DMS153 (cell line): ENCODE results near the gene CYP8B1.

Experiments used
- DNase-seq: peaks from one replicate; lab custom pipeline; 2025; lab: John Stamatoyannopoulos, UW

Gene CYP8B1

DNA sequence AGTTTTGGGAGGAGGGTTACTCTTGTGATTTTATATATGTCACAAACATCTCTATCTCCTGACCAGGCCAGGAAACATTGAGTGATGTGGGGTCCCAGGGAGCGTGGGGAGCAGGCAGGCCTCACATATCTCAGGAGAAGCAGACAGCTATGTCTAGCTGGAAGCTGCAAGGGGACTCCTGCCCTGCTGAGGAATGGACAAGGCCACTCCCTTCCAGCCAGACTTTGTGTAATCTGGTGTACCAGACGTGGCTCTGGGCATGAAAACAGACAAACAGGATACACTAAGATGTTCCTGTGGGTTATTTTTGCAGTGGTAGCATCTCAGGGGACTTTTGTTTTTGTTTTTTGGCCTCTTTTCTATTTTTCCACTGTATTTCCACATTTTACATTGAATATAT lies 23.2 kb downstream of the CYP8B1 start:
- no peak for DNase-seq

DNA sequence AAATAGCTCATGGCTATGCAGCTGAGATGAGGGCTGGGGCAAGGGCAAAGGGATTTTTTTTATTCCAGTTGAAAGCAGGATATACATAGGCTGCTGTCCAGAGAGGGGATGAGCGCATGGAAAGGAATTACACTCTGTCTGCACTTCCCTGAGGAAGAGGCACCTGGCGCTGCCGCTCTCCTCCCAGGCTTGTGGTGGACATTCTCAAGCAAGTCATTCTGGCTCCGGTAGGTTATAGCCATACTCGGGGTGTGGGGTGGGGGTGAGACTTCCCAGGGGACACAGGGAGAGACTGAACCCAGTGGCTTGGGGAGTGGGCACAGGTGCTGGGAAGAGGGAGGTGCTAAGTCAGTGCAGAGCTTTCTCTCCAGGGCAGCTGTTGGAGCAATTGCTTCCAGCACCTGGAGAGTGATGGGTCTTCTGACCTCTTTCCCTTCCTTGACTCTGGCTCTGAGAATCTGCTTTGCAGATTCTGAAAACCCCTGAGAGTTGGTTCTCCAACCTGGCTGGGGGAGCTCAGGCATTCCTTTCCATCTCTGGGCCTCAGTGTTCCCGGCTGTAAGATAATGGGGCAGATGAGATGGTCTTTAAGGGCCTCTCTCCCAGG lies 24.3 kb downstream of the CYP8B1 start:
- DNase-seq = no peak

DNA sequence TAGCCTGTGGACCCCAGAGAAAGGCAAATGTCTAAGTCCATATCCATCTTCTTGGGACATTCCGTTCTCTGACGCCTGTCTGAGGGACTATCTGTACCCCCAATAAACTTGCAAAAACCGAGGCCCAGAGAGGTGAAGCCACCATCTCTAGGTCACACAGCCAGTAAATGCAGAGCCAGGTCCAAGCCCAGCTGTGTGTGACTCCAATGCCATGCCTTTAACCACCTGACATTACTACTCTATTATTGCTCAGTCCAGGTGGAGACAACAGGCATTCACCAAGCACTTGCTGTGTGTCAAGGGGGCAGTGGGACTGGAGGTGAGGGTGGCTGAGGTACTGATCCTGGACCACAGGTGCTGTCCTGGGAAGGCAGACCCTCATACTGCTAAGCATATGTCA lies 25.4 kb downstream of the CYP8B1 start:
- DNase-seq = no peak

DNA sequence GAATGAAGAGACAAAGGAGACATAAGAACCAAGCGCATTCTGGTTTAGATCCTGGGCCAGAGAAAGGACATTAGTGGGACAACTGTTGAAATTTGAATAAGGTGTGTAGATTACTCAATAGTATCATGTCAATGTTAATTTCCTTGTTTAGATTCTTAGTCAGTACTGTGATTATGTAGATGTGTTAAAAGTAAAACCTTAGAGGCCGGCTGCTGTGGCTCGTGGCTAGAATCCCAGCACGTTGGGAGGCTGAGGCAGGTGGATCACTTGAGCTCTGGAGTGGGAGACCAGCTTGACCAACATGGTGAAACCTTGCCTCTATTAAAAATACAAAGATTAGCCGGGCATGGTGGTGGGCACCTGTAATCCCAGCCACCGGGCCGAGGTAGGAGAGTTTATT lies 26.7 kb downstream of the CYP8B1 start:
- DNase-seq = no peak

DNA sequence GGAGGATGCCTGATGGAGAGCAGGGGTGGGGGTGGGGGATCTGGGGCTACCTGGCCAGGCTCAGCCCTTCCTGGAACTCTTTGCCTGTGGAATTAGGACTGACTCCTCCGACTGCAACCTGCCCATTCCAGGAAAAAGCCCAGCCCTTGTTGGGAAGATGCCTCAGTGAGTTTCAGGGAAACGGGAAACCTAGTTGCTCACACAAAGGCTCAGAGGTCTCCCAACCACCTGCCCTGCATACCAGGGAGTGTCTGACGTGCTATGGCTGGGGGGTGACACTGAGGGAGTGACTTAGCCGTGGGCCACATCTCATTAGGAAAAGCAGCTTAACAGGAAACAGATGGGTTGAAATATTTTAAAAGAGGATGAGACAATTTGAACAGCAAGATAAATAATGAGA lies 27.9 kb downstream of the CYP8B1 start:
- DNase-seq = no peak

DNA sequence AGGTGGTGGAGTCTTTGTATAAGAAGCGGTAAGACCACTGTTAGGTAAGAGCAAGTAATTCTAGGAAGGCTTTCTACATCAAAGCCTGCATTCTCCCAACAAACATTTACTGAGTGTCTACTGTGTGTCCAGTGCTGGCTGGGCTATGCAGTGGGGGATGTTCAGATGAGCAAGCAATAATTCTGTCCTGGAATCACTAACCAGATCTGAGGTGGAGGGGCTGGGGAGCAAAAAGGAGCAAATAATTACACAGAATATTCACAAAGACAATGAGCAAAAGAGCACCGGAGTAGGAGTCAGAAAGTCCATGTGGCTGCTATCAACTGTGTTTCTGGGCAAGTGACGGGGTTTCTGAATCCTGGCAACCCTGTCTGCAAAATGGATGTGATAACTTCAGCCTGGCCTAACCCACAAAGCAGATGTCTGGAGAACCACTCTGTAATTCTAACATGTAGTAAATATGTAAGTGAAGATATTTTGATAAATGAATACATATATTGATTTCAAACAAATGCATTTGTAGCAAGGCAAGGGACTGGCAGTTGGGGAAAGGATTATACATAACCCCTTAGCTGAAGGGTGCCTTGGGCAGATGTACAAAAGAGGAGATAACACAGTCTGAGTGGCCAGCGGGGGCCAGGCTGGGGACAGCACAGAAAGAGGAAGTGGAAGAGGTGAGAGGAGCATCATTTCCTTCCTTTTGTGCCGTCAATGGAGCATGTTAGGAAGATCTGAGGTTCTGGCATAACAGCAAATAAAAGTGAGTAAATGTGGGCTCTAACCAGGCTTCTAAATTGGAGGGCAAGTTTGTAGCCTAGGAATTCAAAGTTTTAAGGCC lies 28.8 kb downstream of the CYP8B1 start:
- DNase-seq = no peak

DNA sequence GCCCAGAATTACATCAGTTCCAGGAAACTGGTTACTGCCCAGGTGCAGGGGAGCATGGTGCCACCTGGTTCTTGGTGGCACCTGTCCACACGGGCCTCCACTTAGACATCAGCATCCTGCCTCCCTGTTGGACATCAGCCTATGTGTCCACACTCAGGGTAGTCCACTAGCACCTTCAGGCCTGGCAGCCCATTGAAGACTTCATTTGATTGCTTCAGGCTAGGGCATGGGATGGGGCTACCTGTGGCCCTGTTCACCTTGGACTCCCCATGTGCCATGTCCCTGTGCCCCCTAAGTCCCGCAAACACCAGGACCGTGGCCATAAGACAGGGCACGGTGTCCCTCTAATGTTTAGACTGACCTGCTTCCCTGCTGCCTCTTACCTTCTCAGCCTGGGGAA lies 30.9 kb downstream of the CYP8B1 start:
- no peak for DNase-seq

DNA sequence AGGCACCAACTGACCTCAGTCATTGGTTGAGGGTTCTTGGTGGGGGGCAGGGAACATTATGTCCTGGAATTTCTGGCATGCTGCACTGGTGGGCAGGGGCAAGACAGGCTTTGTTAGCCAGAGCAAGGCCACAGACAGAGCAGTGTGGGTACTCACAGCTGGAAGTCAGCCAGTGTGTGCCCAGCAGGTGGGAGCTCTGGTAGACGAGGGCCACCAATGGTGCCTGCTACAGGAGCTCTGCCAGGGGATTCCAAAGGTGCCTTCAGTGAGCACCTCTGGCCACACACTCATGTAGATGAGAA lies 31.3 kb downstream of the CYP8B1 start:
- no peak for DNase-seq

DNA sequence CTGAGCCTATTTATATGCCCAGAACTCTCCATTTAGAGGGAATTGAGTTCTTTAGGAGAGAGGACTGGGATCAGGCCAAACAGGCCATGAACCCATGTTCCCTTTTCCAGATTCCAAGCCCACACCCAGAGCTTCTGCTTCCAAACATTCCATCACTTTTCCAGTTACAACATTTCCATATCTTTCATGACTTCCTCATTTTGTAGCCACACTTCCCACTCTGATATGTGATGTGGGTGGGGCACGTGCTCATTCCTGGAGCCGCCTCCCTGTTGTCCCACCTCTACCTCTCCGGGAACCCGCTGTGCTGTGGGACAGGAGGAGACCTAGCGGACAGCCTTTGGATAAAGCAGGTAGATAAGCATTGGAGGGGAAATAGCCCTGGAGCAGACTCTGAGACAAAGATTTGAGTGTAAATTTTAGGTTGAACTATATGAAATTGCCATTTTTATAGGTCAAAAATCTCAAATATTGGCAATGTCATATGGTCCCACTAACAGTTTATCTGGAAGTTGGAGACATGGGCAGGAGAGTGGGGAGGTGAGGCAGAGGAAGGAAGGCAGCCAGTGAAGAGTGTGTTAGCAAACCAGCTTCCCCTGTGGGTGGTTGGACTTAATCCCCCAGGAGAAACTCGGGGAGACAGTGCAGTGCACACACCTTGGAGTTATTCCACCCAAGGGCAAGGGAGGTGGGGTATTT lies 31.8 kb downstream of the CYP8B1 start:
- DNase-seq = no peak

DNA sequence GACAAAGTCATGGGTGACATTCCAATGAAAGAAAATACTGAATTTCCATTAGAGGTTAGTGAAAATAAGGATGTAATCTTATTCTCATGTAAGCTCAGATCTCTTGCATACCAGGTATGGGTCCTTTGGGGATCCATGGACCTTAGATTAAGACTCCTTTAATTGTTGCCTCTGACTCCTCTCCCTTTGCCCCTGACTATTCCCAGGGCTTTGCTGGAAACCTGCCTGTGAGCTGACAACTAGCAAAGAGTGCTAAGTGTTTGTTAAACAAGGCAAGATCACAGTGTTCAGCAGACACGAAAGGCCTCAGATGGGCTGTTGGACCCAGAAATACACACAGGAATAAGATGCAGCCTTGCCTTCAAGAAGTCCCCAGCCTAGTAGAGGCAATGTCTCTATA lies 34.3 kb downstream of the CYP8B1 start:
- DNase-seq = no peak

DNA sequence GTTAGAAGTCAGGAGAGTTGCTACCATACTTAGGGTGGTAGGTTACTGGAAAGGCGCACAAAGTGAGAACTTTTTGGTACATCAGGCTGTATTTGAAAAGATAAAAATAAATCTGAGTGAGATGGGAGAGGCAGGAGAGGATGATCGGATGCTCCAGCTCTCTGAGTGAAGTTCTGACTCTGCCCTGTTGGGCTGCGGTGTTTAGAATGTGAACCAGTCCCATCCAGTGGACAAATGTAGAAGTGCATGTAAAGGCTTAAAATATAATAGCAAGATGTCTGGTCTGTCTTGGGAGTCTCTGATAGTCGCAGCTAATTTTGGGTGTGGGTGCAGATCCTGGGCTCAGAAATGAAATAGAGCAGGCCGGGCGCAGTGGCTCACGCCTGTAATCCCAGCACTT lies 36.1 kb downstream of the CYP8B1 start:
- DNase-seq = no peak

DNA sequence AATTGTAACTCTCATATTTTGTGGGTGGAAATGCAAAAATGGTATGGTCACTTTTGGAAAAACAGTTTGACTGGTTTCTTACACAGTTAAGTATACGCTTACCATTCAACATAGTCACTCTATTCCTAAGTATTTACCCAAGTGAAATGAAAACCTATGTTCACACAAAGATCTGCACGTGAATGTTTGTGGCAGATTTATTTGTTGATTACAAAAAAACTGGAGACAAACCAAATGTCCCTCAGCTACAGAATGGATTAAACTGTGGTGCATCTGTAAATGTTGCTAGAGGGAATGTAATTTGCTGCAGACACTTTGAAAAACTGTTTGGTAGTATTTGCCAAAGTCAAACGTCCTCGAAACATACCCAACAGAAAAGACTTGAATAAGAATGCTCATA lies 37.1 kb downstream of the CYP8B1 start:
- no peak for DNase-seq

DNA sequence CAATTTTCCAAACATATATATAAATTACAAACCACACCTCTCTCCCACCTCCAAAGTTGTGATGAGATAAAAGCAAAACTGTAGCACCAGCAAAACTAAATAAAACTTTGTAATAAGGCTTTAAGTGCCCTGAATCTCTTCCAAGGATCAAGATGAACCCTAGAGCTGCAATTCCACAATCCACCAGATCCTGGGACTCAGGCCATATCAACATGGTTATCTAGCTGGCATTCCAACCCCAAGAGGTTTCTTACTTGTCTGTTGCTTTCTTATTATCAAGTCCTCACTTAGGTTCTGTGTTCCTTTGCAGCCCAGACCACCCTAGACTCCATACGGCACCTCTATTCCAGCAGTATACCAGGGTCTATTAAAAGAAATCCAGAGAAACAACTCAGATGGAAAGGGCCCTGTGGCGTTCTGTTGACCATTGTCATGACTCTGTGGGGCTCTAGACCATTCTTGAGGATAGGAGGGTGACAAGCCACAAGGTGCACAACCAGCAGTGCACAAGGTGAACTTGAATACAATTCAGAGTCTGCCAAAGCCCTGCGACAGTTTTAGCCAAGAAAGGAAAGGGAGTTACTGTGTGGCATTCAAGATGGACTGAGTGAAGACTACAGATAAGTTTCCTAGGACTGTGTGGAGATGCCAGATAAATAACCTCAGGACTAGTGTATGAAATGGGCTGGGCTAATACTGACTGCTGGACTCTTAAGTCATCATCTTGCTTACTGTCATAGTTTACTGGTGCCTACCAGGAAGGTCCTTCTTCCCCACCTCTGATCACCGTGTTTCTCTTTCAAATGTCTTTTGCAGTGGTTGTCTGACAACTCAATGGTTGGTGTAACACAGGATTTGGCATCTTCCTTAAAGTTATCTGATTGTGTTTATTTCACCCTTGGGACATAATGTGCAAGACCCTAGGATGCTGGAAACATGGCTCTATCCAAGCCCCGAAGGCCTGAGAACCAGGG lies 39.2 kb downstream of the CYP8B1 start:
- no peak for DNase-seq

DNA sequence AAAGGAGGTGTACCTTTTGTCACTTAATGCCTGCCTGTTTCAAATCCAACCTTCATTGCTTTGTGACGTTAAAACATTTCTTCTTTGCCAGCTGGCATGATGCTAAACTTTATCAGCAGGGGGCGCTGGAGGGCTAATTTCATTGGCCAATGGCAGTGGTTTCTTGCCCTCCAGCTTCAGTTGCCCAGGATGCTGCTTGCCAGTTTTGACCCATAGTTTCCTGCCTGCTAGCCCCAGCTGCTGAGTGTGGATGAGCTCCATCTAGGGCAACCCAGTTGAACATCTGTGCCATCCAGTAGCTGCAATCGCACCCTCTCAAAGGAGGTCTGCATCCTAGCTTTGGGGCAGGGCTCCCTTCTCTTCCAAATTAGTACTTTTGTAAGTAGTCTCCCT lies 44.4 kb downstream of the CYP8B1 start:
- peak; percentile 28 for DNase-seq

DNA sequence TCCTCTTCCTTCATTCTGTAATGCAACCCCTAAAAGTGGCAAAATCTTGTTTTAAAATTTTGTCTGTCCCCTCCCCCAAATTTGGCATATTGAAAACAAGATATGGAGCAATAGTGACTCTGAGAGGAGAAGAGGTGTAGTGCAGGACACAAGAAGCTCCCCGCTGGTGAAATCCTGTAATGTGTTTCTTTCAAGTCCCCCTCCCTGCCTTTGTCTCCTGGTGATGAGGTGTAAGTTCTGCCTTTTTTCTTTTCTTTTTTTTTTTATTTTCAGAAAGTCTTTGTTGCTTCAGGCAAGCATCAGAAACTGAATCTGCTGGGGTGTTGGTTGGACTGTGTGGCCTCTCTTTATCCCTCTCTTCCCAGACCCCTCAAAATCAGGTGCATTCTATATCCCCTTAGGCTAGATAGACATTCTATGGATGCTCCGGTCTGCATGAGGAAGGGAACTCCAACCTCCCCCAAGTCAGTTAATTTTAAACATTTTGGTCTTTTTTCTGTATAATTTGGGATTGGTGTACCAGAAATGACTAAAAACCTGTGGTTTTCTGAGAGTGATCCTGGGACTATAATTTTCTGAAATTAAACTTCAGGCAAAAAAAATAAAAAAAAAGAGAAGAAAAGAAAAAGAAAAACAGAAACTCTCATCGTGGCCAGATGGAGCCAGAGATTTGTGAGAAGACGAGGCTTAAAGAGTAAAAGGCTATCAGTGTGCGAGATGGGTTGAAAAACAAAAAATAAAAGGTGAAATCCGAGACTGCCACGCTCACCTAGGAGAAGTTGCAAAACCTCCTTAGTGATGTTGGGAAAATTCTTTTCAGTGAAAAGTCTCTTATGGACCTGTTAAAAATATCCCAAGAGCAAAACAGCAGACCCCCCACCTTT lies 45.0 kb downstream of the CYP8B1 start:
- DNase-seq = no peak

DNA sequence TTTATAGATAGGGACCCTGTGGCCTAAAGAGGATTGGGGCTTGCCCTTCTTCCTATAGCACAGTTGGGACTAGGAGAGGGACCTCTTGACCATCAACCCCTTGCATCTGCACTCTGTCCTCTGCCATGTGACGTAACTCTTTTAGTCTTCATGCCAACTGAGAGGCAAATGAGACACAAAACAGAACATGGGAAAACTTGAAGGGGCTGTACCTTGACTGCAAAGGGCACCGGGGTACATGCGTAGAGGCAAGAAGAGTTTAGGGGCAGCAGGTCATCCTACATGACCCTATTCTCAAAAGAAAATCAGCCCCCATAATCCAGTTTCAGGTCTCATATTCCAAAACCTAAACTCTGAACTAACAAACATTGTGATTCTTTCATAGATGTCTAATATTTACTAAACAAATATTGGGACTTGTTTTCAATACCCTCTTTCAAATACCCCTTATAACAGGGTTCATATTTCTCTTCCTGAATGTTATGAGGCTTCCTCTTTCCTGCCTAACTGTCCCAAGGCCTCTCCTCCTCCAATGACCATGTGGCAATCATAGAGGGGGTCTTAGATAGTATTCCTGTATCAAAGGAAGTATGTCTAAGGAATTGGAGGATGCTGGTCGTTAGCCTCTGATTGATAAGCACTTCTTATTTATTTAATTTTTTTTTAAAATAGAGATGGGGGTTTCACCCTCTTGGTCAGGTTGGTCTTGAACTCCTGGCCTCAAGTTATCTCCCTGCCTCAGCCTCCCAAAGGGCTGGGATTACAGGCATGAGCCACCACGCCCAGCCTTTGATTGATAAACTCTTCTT lies 45.8 kb downstream of the CYP8B1 start:
- DNase-seq = no peak

DNA sequence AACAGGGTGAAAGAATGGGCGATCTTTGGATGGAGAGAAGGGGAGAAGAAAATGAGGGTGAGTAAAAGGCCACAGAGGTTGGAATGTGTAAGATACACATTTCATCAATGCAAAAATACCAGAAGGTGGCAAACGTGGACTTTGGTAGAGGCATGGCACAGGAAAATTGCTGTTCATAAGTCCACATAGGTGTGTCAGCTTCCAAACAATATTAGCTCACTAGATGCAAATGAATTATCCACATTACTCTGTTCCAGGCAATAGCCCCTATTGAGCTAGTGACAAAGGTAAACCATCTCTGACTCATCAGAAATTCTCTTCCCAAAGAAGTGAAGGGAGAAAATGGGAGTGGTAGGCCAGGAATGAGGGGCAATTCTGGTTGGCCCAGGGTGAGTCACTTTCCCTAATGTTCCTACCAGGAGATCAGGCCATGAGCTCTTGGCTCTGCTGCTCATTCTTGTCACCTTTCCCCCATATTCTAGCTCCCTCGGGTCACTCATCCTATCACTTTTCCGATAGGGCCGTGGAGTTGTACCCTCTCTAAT lies 46.5 kb downstream of the CYP8B1 start:
- DNase-seq = no peak

DNA sequence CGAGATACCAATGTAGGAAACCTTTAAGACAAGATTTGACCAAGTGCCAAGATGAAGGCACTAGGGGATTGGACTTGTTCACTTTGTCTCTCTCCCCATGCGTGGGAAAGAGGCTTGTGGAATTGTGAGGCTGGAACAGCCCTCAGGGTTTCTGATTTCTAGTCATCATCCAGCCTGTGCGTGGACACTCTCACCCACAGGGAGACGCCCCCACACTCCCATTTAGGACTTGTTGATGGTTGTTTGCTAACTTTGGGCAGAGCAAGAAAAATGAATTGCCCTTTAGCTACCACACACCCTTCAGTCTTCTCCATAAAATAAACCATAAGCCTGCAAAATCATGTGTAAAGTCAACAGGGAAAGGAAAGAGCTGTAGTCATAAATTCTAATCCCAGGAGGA lies 48.0 kb downstream of the CYP8B1 start:
- no peak for DNase-seq

DNA sequence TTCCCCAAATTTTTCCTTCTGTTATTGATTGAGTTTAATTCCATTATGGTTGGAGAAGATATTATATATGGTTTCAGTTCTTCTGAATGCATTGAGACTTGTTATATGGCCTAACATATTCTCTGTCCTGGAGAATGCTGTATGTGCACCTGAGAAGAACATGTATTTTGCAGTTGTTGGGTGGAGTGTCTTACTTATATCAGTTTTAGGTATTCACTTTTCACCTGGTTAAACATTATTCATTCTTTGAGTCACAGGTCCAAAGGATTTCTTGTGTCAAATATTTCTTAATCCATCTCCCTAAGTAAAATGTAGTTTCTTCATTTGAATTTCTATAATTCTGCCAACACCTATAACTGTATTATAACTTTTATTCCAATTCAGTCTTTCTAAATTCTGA lies 48.7 kb downstream of the CYP8B1 start:
- DNase-seq = no peak

DNA sequence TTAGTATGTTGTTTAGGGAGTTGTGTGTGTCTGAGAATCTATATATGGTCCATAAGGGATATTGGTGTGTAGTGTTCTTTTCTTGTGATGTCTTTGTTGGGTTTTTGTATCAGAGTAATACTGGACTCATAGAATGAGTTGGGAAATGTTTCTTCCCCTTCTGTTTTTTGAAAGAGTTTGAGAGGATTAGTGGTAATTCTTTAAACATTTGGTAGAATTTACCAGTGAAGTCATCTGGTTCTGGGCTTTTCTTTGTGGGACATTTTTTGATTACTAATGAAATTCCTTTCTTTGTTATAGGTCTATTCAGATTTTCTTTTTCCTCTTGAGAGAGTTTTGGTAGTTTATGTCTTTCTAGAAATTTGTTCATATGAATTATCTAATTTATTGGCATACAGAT lies 49.5 kb downstream of the CYP8B1 start:
- no peak for DNase-seq
